Neural cell (in vitro differentiated cells): ENCODE results near the gene ZNRD2. TPM values are rescaled to one million over a fixed set of nuclear protein-coding genes. Genes with fewer than 3 reads are reported as not detected.

Experiments used
- H2AFZ ChIP-seq: fragments of 200-600, 300-800 bp; sonication (generic), shearing (Covaris generic); 2 replicates; pipeline ENCODE4 v1.6.0; 2014; ENCODE audit warnings: low read depth, mild to moderate bottlenecking, antibody characterized with exemption, low read length, moderate library complexity
- H3F3A ChIP-seq: fragments of 200-600 bp; shearing (Covaris generic); 2 replicates; pipeline ENCODE4 v1.6.1; 2016; ENCODE audit warnings: mild to moderate bottlenecking, moderate library complexity, mixed read lengths, antibody characterized with exemption, low read length; ENCODE audit not compliant: insufficient read depth, poor library complexity, severe bottlenecking
- H3K27ac ChIP-seq: fragments of 200-600, 300-800 bp; sonication (generic), shearing (Covaris generic); 2 replicates; pipeline ENCODE4 v1.5.1; 2014; ENCODE audit warnings: mild to moderate bottlenecking, low read length, moderate library complexity
- H3K27me3 ChIP-seq: fragments of 300-800, 200-600 bp; sonication (generic), shearing (Covaris generic); 2 replicates; pipeline ENCODE4 v1.6.0; 2014; ENCODE audit warnings: mild to moderate bottlenecking, low read depth, low read length, moderate library complexity; ENCODE audit not compliant: insufficient read depth
- H3K36me3 ChIP-seq: fragments of 300-800, 200-600 bp; sonication (generic), shearing (Covaris generic); 2 replicates; pipeline ENCODE4 v1.5.1; 2014; ENCODE audit warnings: mild to moderate bottlenecking, antibody characterized with exemption, low read length, moderate library complexity; ENCODE audit not compliant: insufficient read depth
- H3K4me2 ChIP-seq: fragments of 300-800, 200-600 bp; sonication (generic), shearing (Covaris generic); 2 replicates; pipeline ENCODE4 v1.6.0; 2014; ENCODE audit warnings: mild to moderate bottlenecking, low read length
- H3K4me3 ChIP-seq: fragments of 300-800, 200-600 bp; sonication (generic), shearing (Covaris generic); 2 replicates; pipeline ENCODE4 v1.5.1; 2014; ENCODE audit warnings: mild to moderate bottlenecking, low read length, moderate library complexity
- H3K79me2 ChIP-seq: fragments of 200-600 bp; shearing (Covaris generic); replicated peaks from 2 replicates; pipeline ENCODE4 v1.6.0; 2014; ENCODE audit warnings: mild to moderate bottlenecking, low read length, moderate library complexity; ENCODE audit not compliant: insufficient read depth
- H3K9ac ChIP-seq: fragments of 300-800, 200-600 bp; sonication (generic), shearing (Covaris generic); 2 replicates; pipeline ENCODE4 v1.6.1; 2016; ENCODE audit warnings: mild to moderate bottlenecking, low read length, mixed read lengths
- H3K9me2 ChIP-seq: fragments of 200-600 bp; shearing (Covaris generic); 2 replicates; pipeline ENCODE4 v1.6.1; 2016; ENCODE audit warnings: mild to moderate bottlenecking, low read length, mixed read lengths; ENCODE audit not compliant: insufficient read depth
- H3K9me3 ChIP-seq: fragments of 200-600, 300-800 bp; sonication (generic), shearing (Covaris generic); 2 replicates; pipeline ENCODE4 v1.6.1; 2016; ENCODE audit warnings: mild to moderate bottlenecking, mixed run types, low read length, moderate library complexity, mixed read lengths
- H4K20me1 ChIP-seq: fragments of 200-600 bp; shearing (Covaris generic); 2 replicates; pipeline ENCODE4 v1.6.1; 2016; ENCODE audit warnings: mild to moderate bottlenecking, mixed run types; ENCODE audit not compliant: insufficient read depth
- CTCF ChIP-seq: fragments of 450-650 bp; IDR thresholded peaks from 2 replicates; pipeline ENCODE4 v1.5.1; 2014; ENCODE audit warnings: antibody characterized with exemption, mild to moderate bottlenecking, moderate library complexity; ENCODE audit not compliant: poor library complexity, severe bottlenecking
- EP300 ChIP-seq: fragments of 450-650 bp; conservative IDR thresholded peaks from 2 replicates; pipeline ENCODE4 v1.6.1; 2014; ENCODE audit warnings: antibody characterized with exemption, mild to moderate bottlenecking, moderate library complexity; ENCODE audit not compliant: poor library complexity, severe bottlenecking
- EZH2 ChIP-seq: fragments of 200-600, 300-800 bp; shearing (Covaris generic), sonication (generic); IDR thresholded peaks from 2 replicates; pipeline ENCODE4 v1.6.1; 2014; ENCODE audit warnings: antibody characterized with exemption, low read length, borderline replicate concordance, mild to moderate bottlenecking; ENCODE audit not compliant: insufficient read depth, poor library complexity, severe bottlenecking
- MXI1 ChIP-seq: fragments of 450-650 bp; conservative IDR thresholded peaks from 2 replicates; pipeline ENCODE4 v1.6.1; 2014; ENCODE audit warnings: antibody characterized with exemption, mild to moderate bottlenecking; ENCODE audit not compliant: poor library complexity, severe bottlenecking
- POLR2AphosphoS5 ChIP-seq: IDR thresholded peaks from 2 replicates; pipeline ENCODE4 v1.6.1; 2012
- RAD21 ChIP-seq: fragments of 450-650 bp; conservative IDR thresholded peaks from 2 replicates; pipeline ENCODE4 v1.6.1; 2014; ENCODE audit warnings: antibody characterized with exemption, mild to moderate bottlenecking, moderate library complexity
- REST ChIP-seq: IDR thresholded peaks from 2 replicates; pipeline ENCODE4 v1.6.1; 2012; ENCODE audit warnings: borderline replicate concordance
- SMC3 ChIP-seq: fragments of 450-650 bp; conservative IDR thresholded peaks from 2 replicates; pipeline ENCODE4 v1.6.1; 2014; ENCODE audit warnings: antibody characterized with exemption, mild to moderate bottlenecking, moderate library complexity; ENCODE audit not compliant: poor library complexity
- TAF1 ChIP-seq: IDR thresholded peaks from 2 replicates; pipeline ENCODE4 v1.6.1; 2012; ENCODE audit warnings: low read depth
- polyA plus RNA-seq: library from polyadenylated mRNA; depleted of rRNA; stranded (reverse); fragments of >200 nt; gene quantifications from 2 replicates; pipeline ENCODE4 v1.2.3, GENCODE V29; 2014

Gene ZNRD2
- polyA plus RNA-seq, 1 donor from 2014 or later: 36.2 TPM

- no peak overlapping the region for H3K4me2 ChIP-seq
- no peaks in the 10 kb centered on the region for H3K9me2 ChIP-seq
- TF ChIP-seq POLR2AphosphoS5: no peak
- no peak for TF ChIP-seq REST
- no peak for TF ChIP-seq EP300
- no peak for TF ChIP-seq CTCF
- TF ChIP-seq RAD21: no peak
- TF ChIP-seq MXI1: no peak
- no peak for TF ChIP-seq TAF1
- TF ChIP-seq EZH2: no peak
- no peak for TF ChIP-seq SMC3
- no peaks in the 10 kb centered on the region for H4K20me1 ChIP-seq
- no peak overlapping the region for H3K4me3 ChIP-seq
- H3K27me3 ChIP-seq: peaks cover 25% of the 10 kb centered on the region
- H3K9ac ChIP-seq: no peak overlapping the region
- H3K36me3 ChIP-seq: no peaks in the 10 kb centered on the region
- H3K27ac ChIP-seq: no peak overlapping the region
- H3F3A ChIP-seq: no peaks in the 10 kb centered on the region
- H3K79me2 ChIP-seq: no peaks in the 10 kb centered on the region
- no peaks in the 10 kb centered on the region for H3K9me3 ChIP-seq
- H2AFZ ChIP-seq: no peak overlapping the region
These were observed 21.9 kb downstream of the ZNRD2 start for GRCh38 chr11:65591939-65592857.

DNA sequence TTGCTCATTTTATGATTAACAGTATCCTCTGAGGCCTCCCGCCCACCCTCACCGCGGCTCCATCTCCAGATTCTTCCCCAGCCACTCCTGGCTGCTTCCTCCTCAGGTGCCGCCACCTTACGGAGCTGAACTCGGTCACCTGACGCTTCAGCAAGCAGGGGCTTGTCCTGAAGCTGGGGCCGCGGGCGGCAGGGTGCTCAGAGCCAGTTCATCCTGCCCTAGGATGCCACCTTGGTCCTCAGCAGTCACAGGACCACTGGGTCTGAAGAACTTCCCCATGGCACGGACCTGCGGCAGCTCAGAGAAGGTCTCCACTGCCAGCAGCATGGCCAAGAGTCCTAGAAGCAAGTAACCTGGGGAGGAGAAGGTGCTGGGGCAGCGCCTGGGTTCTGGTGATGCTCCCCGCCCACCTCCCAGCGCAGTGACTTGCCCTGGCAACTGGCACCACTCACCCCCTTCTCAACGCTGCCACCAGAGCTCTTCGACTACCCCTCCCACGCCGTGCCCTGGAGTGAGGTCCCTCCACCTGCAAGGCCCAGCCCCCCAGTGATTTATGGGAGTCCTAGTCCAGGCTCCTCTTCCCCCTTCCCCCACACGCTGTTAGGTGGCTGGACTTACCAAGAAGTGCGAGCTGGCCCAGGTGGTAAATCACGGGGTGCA lies 22.7 kb downstream of the ZNRD2 start:
- no peak for TF ChIP-seq MXI1
- no peak for TF ChIP-seq SMC3
- TF ChIP-seq CTCF: no peak
- no peak for TF ChIP-seq EZH2
- no peaks in the 10 kb centered on the region for H3K9me3 ChIP-seq
- no peak overlapping the region for H2AFZ ChIP-seq
- H3K9me2 ChIP-seq: no peaks in the 10 kb centered on the region
- H3K9ac ChIP-seq: no peak overlapping the region
- H3K4me3 ChIP-seq: no peak overlapping the region
- H3K79me2 ChIP-seq: no peaks in the 10 kb centered on the region
- H3F3A ChIP-seq: no peaks in the 10 kb centered on the region
- no peak overlapping the region for H3K27ac ChIP-seq
- H3K36me3 ChIP-seq: no peaks in the 10 kb centered on the region
- peaks cover 25% of the 10 kb centered on the region for H3K27me3 ChIP-seq
- no peak overlapping the region for H3K4me2 ChIP-seq
- H4K20me1 ChIP-seq: no peaks in the 10 kb centered on the region
